HepG2 (cell line): ENCODE results near the gene CPLX3. TPM values are rescaled to one million over a fixed set of nuclear protein-coding genes. Genes with fewer than 3 reads are reported as not detected.

ENCODE experiments used
- ATAC-seq: fragments of 200-7000 bp; cut with Tn5 transposase; 3 replicates; pipeline ENCODE4 v1.9.1; 2020; ENCODE audit warnings: mild to moderate bottlenecking, moderate library complexity
- BruUV-seq: library from RNA; stranded (reverse); fragments of 400-500 nt; replicated peaks from 2 replicates; lab custom pipeline; 2021; lab: Mats Ljungman, UMichigan
- CTCF ChIA-PET: fragments of 300-600 bp; formaldehyde crosslinking; extraction: SDS; loops from one replicate; lab custom pipeline; 2021; ENCODE audit warnings: low total read pairs, inconsistent platforms, low intra/inter-chr PET ratio; lab: Yijun Ruan, JAX
- POLR2A ChIA-PET: fragments of 350-600 bp; sonication (Branson Sonifier 250); formaldehyde crosslinking; loops from one replicate; lab custom pipeline; 2020; ENCODE audit warnings: antibody characterized with exemption, inconsistent platforms; lab: Yijun Ruan, JAX
- DNase-seq: peaks from one replicate; pipeline ENCODE4 v3.0.0-alpha.2; 2015; ENCODE audit warnings: low spot score
- FAIRE-seq: peaks from 3 replicates; lab custom pipeline; 2011; peaks lifted over from hg19 to GRCh38; lab: Jason Lieb, UNC
- H2AFZ ChIP-seq: one replicate; pipeline ENCODE4 v1.6.1; 2011; ENCODE audit warnings: low read length, inconsistent platforms
- H3K27ac ChIP-seq: fragments of 300-600 bp; 3 replicates; pipeline ENCODE4 v1.8.0; 2011; ENCODE audit warnings: mixed run types, mild to moderate bottlenecking, mixed read lengths, low read length, inconsistent platforms; ENCODE audit not compliant: insufficient read depth; ENCODE audit errors: extremely low read length
- H3K27me3 ChIP-seq, 2 experiments: fragments of 200-600 bp in 1 of 2; 2 replicates in 1 of 2; 3 replicates in 1 of 2; pipeline versions ENCODE4 v1.6.0 to v1.8.0; 2011; ENCODE audit warnings: low read length in 2 of 2, mild to moderate bottlenecking in 2 of 2, moderate library complexity in 2 of 2, inconsistent platforms in 1 of 2; ENCODE audit not compliant: insufficient read depth in 2 of 2, control insufficient read depth in 1 of 2
- H3K36me3 ChIP-seq, 2 experiments: fragments of 200-600 bp in 1 of 2; replicated peaks in 1 of 2; 2 replicates in 1 of 2; 3 replicates in 1 of 2; pipeline versions ENCODE4 v1.5.1 to v1.8.0; 2011; ENCODE audit warnings: low read length in 2 of 2, inconsistent platforms in 1 of 2; ENCODE audit not compliant: insufficient read depth in 2 of 2, control insufficient read depth in 1 of 2
- H3K4me1 ChIP-seq: 2 replicates; pipeline ENCODE4 v1.5.1; 2012; ENCODE audit warnings: low read length, inconsistent platforms; ENCODE audit not compliant: insufficient read depth
- H3K4me2 ChIP-seq: 2 replicates; pipeline ENCODE4 v1.6.0; 2011; ENCODE audit warnings: low read depth, low read length, inconsistent platforms
- H3K4me3 ChIP-seq, 3 experiments: fragments of 200-600 bp in 1 of 3; sonication (generic), shearing (Covaris generic) in 1 of 3; replicated peaks in 1 of 3; 2 replicates each; pipeline ENCODE4 v1.5.1; 2011 to 2016; ENCODE audit warnings: low read length in 3 of 3, inconsistent platforms in 2 of 3, low read depth in 2 of 3, mild to moderate bottlenecking in 2 of 3, control low read depth in 1 of 3, mixed read lengths in 1 of 3; ENCODE audit not compliant: insufficient read depth in 1 of 3
- H3K79me2 ChIP-seq: one replicate; pipeline ENCODE4 v1.6.1; 2011; ENCODE audit warnings: low read length, inconsistent platforms; ENCODE audit not compliant: insufficient read depth
- H3K9ac ChIP-seq: 2 replicates; pipeline ENCODE4 v1.6.0; 2011; ENCODE audit warnings: mild to moderate bottlenecking, low read depth, low read length, inconsistent platforms; ENCODE audit not compliant: insufficient read depth
- H3K9me3 ChIP-seq: 2 replicates; pipeline ENCODE4 v1.5.1; 2012; ENCODE audit warnings: mild to moderate bottlenecking, low read length
- H4K20me1 ChIP-seq: 2 replicates; pipeline ENCODE4 v1.6.0; 2011; ENCODE audit warnings: inconsistent platforms, mild to moderate bottlenecking, low read length, moderate library complexity; ENCODE audit not compliant: insufficient read depth
- HNF4A ChIP-seq: sonication (generic); formaldehyde crosslinking; IDR thresholded peaks from 2 replicates; pipeline ENCODE4 v1.4.0; 2020; ENCODE audit warnings: missing genetic modification reagents
- NR2C2 ChIP-seq: sonication (generic); formaldehyde crosslinking; IDR thresholded peaks from 2 replicates; pipeline ENCODE4 v1.4.0; 2020; ENCODE audit warnings: missing genetic modification reagents, mild to moderate bottlenecking, moderate library complexity, borderline replicate concordance
- NR2F2 ChIP-seq: IDR thresholded peaks from 2 replicates; pipeline ENCODE4 v1.6.1; 2012; ENCODE audit warnings: low read depth, inconsistent platforms, borderline replicate concordance
- NR2F6 ChIP-seq, 2 experiments: IDR thresholded peaks; 2 replicates each; pipeline ENCODE4 v1.6.1; 2016; ENCODE audit warnings: antibody characterized with exemption in 1 of 2, mild to moderate bottlenecking in 1 of 2
- NRL ChIP-seq: sonication (generic); formaldehyde crosslinking; IDR thresholded peaks from 2 replicates; pipeline ENCODE4 v1.5.0; 2020; ENCODE audit warnings: missing genetic modification reagents, mild to moderate bottlenecking, moderate library complexity, borderline replicate concordance
- PHF21A ChIP-seq: sonication (generic); formaldehyde crosslinking; IDR thresholded peaks from 2 replicates; pipeline ENCODE4 v1.5.0; 2020; ENCODE audit warnings: mild to moderate bottlenecking, missing genetic modification reagents
- ZKSCAN1 ChIP-seq: fragments of 150-350 bp; IDR thresholded peaks from 2 replicates; pipeline ENCODE4 v1.6.1; 2014; ENCODE audit warnings: low read length
- ZMYM3 ChIP-seq: sonication (generic); formaldehyde crosslinking; IDR thresholded peaks from 2 replicates; pipeline ENCODE4 v1.5.1; 2020; ENCODE audit warnings: mild to moderate bottlenecking, missing genetic modification reagents
- ZNF121 ChIP-seq: sonication (generic); formaldehyde crosslinking; IDR thresholded peaks from 2 replicates; pipeline ENCODE4 v1.5.0; 2020; ENCODE audit warnings: mild to moderate bottlenecking, missing genetic modification reagents
- ZNF224 ChIP-seq: sonication (generic); formaldehyde crosslinking; IDR thresholded peaks from 2 replicates; pipeline ENCODE4 v1.5.0; 2020; ENCODE audit warnings: mild to moderate bottlenecking, missing genetic modification reagents
- ZNF263 ChIP-seq: sonication (generic); formaldehyde crosslinking; IDR thresholded peaks from 2 replicates; pipeline ENCODE4 v1.4.0; 2020; ENCODE audit warnings: missing genetic modification reagents
- ZNF460 ChIP-seq: sonication (generic); formaldehyde crosslinking; IDR thresholded peaks from 2 replicates; pipeline ENCODE4 v1.5.1; 2020; ENCODE audit warnings: missing genetic modification reagents, mild to moderate bottlenecking, borderline replicate concordance
- WGBS: methylation state at CpG from one replicate; pipeline ENCODE4 v1.1.6; 2017; ENCODE audit warnings: low lambda C conversion rate; 5-methylcytosine and 5-hydroxymethylcytosine counted together
- in situ Hi-C: cut with HindIII; loops from 2 replicates; pipeline ENCODE4 v1.10.0; 2017; ENCODE audit warnings: low pct_unique_long_range_greater_than_20kb; ENCODE audit not compliant: extremely low pct_ligation_motif_present
- intact Hi-C: fragments of 100-400 bp; cut with micrococcal nuclease; formaldehyde crosslinking; loops from one replicate; pipeline ENCODE4 v1.10.0; 2022; ENCODE audit not compliant: unreplicated experiment
- polyA plus RNA-seq, 8 experiments: library from polyadenylated mRNA; depleted of rRNA in 3 of 8; stranded (reverse) in 7 of 8; unstranded in 1 of 8; fragments of >200 nt; fragmentation: Illumina TruSeq in 4 of 8; extraction: Trizol in 4 of 8; gene quantifications; 2 replicates each; pipeline versions ENCODE4 v1.2.1 to v1.2.3, GENCODE V29; 2011 to 2016; ENCODE audit warnings: low read depth in 4 of 8, missing spikeins in 1 of 8, mixed read lengths in 1 of 8; ENCODE audit not compliant: insufficient read depth in 1 of 8
- total RNA-seq, 5 experiments: library from RNA; depleted of rRNA; stranded (reverse); fragments of >200 nt; fragmentation: Illumina TruSeq; extraction: Trizol; gene quantifications; 2 replicates each; pipeline ENCODE4 v1.2.3, GENCODE V29; 2016; ENCODE audit warnings: low read depth in 1 of 5
- TF ChIP-seq, protein P1 (sequence below): fragments of 450-650 bp; IDR thresholded peaks from 2 replicates; pipeline ENCODE4 v1.6.1; 2016
- TF ChIP-seq, protein P2 (sequence below): sonication (generic); formaldehyde crosslinking; IDR thresholded peaks from 2 replicates; pipeline ENCODE4 v1.4.0; 2020; ENCODE audit warnings: missing genetic modification reagents, mild to moderate bottlenecking, borderline replicate concordance
- TF ChIP-seq, protein P3 (sequence below): sonication (generic); formaldehyde crosslinking; IDR thresholded peaks from 2 replicates; pipeline ENCODE4 v1.5.1; 2020; ENCODE audit warnings: missing genetic modification reagents, mild to moderate bottlenecking, borderline replicate concordance

CPLX3 gene
- total and polyA plus RNA-seq, 2 of the 13 experiments (the other 11 are each of a cell fraction or from before 2014, with no cell fraction given), result not detected

DNA sequence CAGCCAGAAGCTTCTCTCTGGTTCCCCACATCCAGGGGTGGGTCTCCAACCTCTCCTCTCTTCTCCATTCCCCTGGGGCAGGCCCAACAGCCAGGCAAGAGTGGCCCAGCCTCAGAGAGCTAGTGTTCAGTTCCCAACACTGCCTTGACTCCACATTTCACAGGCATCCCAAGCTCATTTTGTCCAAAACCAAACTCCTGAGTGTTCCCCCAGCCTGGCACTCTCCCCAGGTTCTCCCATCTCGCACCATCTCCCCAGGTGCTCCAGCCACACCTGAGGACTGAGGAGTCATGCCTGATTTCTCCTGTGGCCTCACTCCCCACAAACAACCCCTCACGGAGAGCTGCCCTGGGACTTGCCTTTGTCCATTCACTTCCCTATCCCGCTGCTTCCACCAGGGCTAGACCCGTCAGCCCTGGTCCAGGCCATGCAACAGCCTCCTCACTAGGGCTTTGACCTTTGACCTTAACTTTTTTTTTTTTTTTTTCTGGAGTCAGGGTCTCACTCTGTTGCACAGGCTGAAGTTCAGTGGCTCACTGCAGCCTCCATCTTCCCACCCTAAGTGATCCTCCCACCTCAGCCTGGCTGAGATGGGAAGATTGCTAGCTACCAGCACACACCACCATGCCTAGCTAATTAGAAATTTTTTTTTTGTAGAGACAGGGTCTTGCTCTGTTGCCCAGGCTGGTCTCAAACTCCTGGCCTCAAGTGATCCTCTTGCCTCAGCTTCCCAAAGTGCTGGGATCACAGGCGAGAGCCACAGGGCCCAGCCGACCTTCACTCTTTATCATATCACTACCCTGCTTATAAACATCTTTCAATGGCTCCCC, 48.4 kb upstream of the CPLX3 start:
- ATAC-seq, result peak; percentile 51

More for the DNA sequence above, 48.4 kb upstream of the CPLX3 start:
- BruUV-seq, result no TSS peak
- Histone ChIP-seq H3K4me3 (peak overlapping the region in 1 of 3 experiments; percentile 51; a peak in 2 of 6 replicates), H3K4me2 (peak overlapping the region; percentile 81), H3K27ac (peak overlapping the region; percentile 1), H3K36me3 (no peaks in the 10 kb centered on the region), H3K27me3 (no peaks in the 10 kb centered on the region), H2AFZ (no peak overlapping the region), H3K9me3 (no peaks in the 10 kb centered on the region), H4K20me1 (no peaks in the 10 kb centered on the region), H3K4me1 (peaks cover 86% of the 10 kb centered on the region), H3K79me2 (peaks cover 5% of the 10 kb centered on the region), H3K9ac (peak overlapping the region; percentile 13; the same call in 1 of the 2 replicates)
- DNase-seq (no peak), FAIRE-seq (peak; percentile 12)
- in situ Hi-C loops (loop anchor here (10.0 kb wide), 1 partner anchor 177 kb away; the partner anchor contains the start of gene RPP25), intact Hi-C loops (no loop called here)
- CTCF ChIA-PET, result interaction anchor here (2.5 kb wide), 1 partner anchor 22 kb away, joined by 6 read pairs; no protein-coding TSS in a partner anchor
- POLR2A ChIA-PET, result interaction anchor here (0.7 to 2.3 kb wide), 7 partner anchors 9 to 590 kb away, joined by 3 to 7 read pairs (median 5); partner anchors contain the start of genes CLK3, CYP1A1 and MAN2C1
- 32% methylated on average over 6 of the region's 6 CpGs for WGBS
- TF ChIP-seq ZNF121 (CRISPR knock-in tag) (peak; percentile 85), ZNF460 (CRISPR knock-in tag) (no peak), ZKSCAN1 (no peak), PHF21A (CRISPR knock-in tag) (0 out of 2 replicates have a peak, but pooled peaks have one; percentile 27), ZMYM3 (CRISPR knock-in tag) (peak; percentile 28; the same call in 1 of the 2 replicates), ZNF263 (CRISPR knock-in tag) (no peak), NR2F6 (IDR thresholded peaks at IDR 0.05) (peak; percentile 93), NR2F6 (CRISPR knock-in tag; IDR thresholded peaks at IDR 0.05) (peak; percentile 89), NR2F2 (0 out of 2 replicates have a peak, but pooled peaks have one; percentile 34), NR2C2 (CRISPR knock-in tag) (peak; percentile 91), ZNF224 (0 out of 2 replicates have a peak, but pooled peaks have one; percentile 30), NRL (CRISPR knock-in tag) (0 out of 2 replicates have a peak, but pooled peaks have one; percentile 45), HNF4A (CRISPR knock-in tag) (peak; percentile 14; the same call in 1 of the 2 replicates)
- TF ChIP-seq, protein P1, sequence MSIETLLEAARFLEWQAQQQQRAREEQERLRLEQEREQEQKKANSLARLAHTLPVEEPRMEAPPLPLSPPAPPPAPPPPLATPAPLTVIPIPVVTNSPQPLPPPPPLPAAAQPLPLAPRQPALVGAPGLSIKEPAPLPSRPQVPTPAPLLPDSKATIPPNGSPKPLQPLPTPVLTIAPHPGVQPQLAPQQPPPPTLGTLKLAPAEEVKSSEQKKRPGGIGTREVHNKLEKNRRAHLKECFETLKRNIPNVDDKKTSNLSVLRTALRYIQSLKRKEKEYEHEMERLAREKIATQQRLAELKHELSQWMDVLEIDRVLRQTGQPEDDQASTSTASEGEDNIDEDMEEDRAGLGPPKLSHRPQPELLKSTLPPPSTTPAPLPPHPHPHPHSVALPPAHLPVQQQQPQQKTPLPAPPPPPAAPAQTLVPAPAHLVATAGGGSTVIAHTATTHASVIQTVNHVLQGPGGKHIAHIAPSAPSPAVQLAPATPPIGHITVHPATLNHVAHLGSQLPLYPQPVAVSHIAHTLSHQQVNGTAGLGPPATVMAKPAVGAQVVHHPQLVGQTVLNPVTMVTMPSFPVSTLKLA, result no peak
- TF ChIP-seq, protein P2, sequence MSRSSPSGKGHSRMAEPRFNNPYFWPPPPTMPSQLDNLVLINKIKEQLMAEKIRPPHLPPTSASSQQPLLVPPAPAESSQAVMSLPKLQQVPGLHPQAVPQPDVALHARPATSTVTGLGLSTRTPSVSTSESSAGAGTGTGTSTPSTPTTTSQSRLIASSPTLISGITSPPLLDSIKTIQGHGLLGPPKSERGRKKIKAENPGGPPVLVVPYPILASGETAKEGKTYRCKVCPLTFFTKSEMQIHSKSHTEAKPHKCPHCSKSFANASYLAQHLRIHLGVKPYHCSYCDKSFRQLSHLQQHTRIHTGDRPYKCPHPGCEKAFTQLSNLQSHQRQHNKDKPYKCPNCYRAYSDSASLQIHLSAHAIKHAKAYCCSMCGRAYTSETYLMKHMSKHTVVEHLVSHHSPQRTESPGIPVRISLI (CRISPR knock-in tag), result peak; percentile 95
- TF ChIP-seq, protein P3, sequence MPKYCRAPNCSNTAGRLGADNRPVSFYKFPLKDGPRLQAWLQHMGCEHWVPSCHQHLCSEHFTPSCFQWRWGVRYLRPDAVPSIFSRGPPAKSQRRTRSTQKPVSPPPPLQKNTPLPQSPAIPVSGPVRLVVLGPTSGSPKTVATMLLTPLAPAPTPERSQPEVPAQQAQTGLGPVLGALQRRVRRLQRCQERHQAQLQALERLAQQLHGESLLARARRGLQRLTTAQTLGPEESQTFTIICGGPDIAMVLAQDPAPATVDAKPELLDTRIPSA (CRISPR knock-in tag), result no peak
